T-helper 22 cell (primary cell): ENCODE results near the gene PACSIN2.

Experiments
- DNase-seq: peaks from one replicate; pipeline ENCODE4 v3.0.0-alpha.2; 2020; ENCODE audit warnings: low read depth

PACSIN2 gene

GRCh38 chr22:42905702-42906183 lies 109.2 kb downstream of the PACSIN2 start:
- DNase-seq = no peak

- DNase-seq = no peak
These were observed 109.7 kb downstream of the PACSIN2 start for GRCh38 chr22:42905217-42905616.

- DNase-seq = no peak
These were observed 110.9 kb downstream of the PACSIN2 start for GRCh38 chr22:42904050-42904449.

GRCh38 chr22:42902875-42903510 lies 112.0 kb downstream of the PACSIN2 start:
- DNase-seq = no peak

GRCh38 chr22:42901790-42902508 lies 113.0 kb downstream of the PACSIN2 start:
- DNase-seq = no peak

- no peak for DNase-seq
These were observed 117.0 kb downstream of the PACSIN2 start for GRCh38 chr22:42897960-42898359.

- DNase-seq = no peak
These were observed 119.4 kb downstream of the PACSIN2 start for GRCh38 chr22:42895541-42895981.

- no peak for DNase-seq
These were observed 119.9 kb downstream of the PACSIN2 start for GRCh38 chr22:42895087-42895486.

GRCh38 chr22:42893371-42894150 lies 121.4 kb downstream of the PACSIN2 start:
- DNase-seq = no peak

- DNase-seq = no peak
These were observed 122.2 kb downstream of the PACSIN2 start for GRCh38 chr22:42892571-42893316.

- no peak for DNase-seq
These were observed 122.8 kb downstream of the PACSIN2 start for GRCh38 chr22:42892156-42892555.

GRCh38 chr22:42891696-42892095 lies 123.3 kb downstream of the PACSIN2 start:
- DNase-seq = no peak

- no peak for DNase-seq
These were observed 123.9 kb downstream of the PACSIN2 start for GRCh38 chr22:42891008-42891407.

GRCh38 chr22:42889304-42889703 lies 125.6 kb downstream of the PACSIN2 start:
- no peak for DNase-seq

- no peak for DNase-seq
These were observed 127.1 kb downstream of the PACSIN2 start for GRCh38 chr22:42887523-42888507.

GRCh38 chr22:42887120-42887519 lies 127.8 kb downstream of the PACSIN2 start:
- DNase-seq = no peak

GRCh38 chr22:42885446-42885845 lies 129.5 kb downstream of the PACSIN2 start:
- DNase-seq = no peak

GRCh38 chr22:42884616-42885375 lies 130.2 kb downstream of the PACSIN2 start:
- DNase-seq = no peak

GRCh38 chr22:42883970-42884369 lies 131.0 kb downstream of the PACSIN2 start:
- DNase-seq = no peak

GRCh38 chr22:42883121-42883520 lies 131.8 kb downstream of the PACSIN2 start:
- no peak for DNase-seq
